ENCODE data around the gene SMTNL2.

SMTNL2 gene

GRCh38 chr17:4545217-4545951, 38.9 kb upstream of the SMTNL2 start:
- no peak for DNase-seq (ENCODE audit: low read depth)

- no peak for DNase-seq (ENCODE audit: low read depth)
Measured at GRCh38 chr17:4547118-4547906, 37.0 kb upstream of the SMTNL2 start.

- no peak for DNase-seq (ENCODE audit: low read depth)
Measured at GRCh38 chr17:4548061-4548461, 36.3 kb upstream of the SMTNL2 start.

- no peak for DNase-seq (ENCODE audit: low read depth)
Measured at GRCh38 chr17:4548721-4549531, 35.4 kb upstream of the SMTNL2 start.

GRCh38 chr17:4549781-4550533, 34.4 kb upstream of the SMTNL2 start:
- DNase-seq (ENCODE audit: low read depth), result no peak

DNA sequence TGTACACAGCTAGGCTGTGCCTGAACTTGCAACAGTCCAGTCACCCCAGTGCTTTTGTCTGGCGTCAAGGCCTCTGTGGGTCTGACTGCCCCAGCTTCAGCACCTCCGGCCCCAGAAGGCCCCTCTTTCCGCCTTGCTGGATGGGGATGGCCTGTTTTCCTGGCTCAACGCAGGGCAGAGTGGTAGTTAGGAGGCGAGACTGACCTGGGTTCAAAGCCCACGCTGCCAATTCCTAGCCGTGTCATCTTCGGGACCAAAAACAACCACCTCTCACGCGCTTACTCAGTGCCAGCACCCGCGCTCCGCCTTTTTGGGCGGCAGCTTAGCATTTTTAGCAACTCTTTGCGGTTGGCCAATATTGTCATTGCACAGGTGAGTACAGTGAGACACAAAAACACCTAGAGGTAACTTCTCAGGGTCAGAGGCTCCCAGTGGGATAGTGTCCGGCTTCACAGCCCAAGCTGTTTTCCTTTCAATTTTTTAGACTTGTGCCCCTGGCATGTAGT, 33.7 kb upstream of the SMTNL2 start:
- DNase-seq (ENCODE audit: low read depth), result no peak

- DNase-seq (ENCODE audit: low read depth), result no peak
Measured at GRCh38 chr17:4551141-4551540, 33.2 kb upstream of the SMTNL2 start.

- DNase-seq (ENCODE audit: low read depth), result no peak
Measured at GRCh38 chr17:4551796-4552525, 32.4 kb upstream of the SMTNL2 start.

DNA sequence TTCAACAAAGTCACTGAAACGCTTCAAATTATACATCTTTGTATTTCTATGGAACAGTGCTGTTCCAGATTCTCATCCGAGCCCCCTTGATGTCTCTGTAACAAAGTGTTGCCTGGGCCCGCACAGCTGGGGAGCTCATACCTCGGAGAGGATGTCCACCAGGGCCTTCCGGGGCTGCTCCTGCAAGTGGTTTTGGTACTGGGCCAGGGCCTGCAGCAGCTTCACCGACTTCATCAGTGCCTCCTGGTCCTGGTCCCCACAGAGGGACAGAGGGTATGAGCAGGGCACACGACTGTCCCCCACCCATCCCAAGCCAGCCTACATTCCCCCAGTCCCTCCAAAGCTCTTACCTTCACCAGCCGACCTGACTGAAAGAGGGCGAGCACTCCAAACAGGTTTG, 30.7 kb upstream of the SMTNL2 start:
- no peak for DNase-seq (ENCODE audit: low read depth)

DNA sequence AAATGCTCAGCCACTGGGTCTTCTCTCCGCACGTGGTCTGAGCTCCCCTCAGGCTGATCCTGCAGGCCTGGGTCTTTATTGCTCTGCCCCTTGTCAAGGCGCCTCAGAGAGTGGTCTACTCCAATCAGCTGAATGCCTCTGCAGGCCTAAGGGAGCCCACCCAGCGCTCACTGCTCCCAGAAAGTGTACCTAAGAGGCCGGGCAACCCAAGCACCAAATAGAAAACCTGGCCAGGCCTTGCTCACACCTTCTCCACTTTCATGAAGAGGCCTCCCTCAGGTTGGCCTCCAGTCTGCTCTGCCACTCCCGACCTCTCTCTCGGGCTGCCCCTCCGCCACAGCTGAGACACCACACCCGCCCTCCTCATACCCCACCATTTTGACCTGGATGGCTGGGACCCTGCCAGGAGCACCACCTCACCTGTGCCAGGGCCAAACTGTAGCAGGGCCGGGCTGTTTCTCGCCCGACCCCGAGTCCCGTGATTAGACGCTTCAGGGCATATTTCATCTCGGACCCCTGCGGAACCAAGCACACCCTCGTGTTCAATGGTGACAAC, 29.8 kb upstream of the SMTNL2 start:
- no peak for DNase-seq (ENCODE audit: low read depth)

- peak; percentile 96 for DNase-seq (ENCODE audit: low read depth)
Measured at GRCh38 chr17:4554997-4555799, 29.1 kb upstream of the SMTNL2 start, which contains the start of gene MYBBP1A. Gene MYBBP1A, minus strand, starts transcription at chr17:4555384. Its CDS starts 60 bp downstream, at chr17:4555324.

- no peak for DNase-seq (ENCODE audit: low read depth)
Measured at GRCh38 chr17:4555873-4556759, 28.2 kb upstream of the SMTNL2 start.

- no peak for DNase-seq (ENCODE audit: low read depth)
Measured at GRCh38 chr17:4556996-4557395, 27.3 kb upstream of the SMTNL2 start.

DNA sequence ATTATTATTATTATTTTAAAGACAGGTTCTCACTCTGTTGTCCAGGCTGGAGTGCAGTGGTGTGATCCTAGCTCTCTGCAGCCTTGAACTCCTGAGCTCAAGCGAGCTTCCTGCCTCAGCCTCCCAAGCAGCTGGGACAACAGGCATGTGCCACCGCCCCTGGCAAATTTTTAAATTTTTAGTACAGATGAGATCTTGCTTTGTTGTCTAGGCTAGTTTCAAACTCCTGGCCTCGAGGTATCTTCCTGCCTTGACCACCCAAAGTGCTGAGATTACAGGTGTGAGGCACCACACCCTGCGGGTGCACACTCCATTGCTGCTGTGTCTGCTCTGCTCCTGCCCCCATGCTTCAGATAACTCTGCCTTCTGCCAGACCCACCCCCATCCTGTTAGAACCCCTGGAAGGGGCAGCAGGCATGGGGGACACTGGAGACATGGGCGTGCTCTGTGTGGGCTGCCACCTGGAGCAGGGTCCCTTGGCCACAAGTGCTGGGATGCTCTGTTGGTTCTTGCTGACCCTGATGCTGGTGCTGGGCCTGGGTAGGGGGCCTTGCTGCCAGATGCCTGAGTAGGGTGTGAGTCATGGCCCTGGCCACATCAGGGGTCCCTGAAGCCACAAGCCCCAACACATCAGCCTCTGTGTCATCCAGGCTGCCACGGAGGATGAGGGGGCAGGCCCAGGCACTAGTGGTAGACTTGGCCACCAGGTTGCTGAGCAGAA, 26.5 kb upstream of the SMTNL2 start:
- DNase-seq (ENCODE audit: low read depth), result no peak

DNA sequence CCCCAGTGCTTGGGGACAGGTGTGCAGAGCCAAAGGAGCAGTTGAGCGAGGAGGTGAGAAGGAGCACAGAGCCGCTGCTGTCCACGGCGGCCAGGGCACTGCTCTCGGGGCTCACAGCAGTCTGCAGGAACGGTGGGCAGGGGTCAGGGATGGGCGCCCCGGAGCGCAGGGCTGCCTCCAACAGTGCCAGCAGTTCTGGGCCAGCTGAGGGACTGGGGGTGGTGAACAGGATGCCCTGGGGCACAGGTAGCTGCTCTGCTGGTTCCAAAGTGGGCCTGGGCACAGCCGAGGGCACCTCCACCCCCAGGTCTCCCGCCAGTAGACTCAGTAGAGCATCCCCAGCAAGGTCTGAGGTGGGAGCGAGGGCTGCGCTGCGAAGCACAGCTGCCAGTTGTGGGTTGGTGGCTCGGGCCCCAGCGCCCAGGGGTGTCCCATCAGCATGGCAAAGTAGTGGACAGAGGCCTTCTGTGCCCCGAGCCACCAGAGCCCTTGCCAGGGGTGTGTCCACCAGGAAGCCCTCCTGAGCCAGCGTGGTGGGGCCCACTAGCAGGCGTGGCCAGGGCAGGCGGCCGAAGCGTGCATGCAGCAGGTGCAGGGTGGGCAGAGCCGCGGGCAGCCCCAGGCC, 25.9 kb upstream of the SMTNL2 start:
- DNase-seq (ENCODE audit: low read depth), result no peak

DNA sequence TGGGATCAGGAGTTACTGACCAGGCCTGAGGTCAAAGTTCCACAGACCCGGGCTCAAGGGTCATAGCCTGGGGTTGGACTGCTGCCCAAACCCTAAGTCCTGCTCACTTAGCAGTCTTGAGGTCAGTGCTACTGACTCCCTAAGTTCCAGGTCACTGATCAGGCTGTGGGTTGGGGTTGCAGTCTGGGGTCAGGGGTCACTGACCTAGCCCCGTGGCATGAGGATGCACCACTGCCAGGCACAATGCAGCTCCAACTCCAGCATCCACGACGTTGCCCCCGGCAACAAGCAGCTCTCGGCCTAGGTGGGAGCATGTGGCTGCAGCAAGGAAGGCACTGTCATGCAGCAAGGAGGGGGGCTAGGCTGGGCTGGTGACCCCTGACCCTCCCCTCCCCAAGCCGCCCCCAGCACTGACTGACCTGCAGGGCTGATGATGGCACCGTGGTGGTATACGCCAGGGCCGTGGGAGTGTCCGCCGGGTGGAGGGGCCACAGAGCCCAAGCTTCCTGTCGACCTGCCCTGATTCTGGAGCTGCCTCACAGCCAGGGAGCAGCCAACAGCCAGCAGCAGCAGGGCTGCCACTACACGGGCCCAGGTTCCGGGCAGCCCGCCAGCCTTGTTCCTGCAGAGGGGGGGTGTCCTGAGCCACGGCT, 25.1 kb upstream of the SMTNL2 start:
- DNase-seq (ENCODE audit: low read depth), result no peak

DNA sequence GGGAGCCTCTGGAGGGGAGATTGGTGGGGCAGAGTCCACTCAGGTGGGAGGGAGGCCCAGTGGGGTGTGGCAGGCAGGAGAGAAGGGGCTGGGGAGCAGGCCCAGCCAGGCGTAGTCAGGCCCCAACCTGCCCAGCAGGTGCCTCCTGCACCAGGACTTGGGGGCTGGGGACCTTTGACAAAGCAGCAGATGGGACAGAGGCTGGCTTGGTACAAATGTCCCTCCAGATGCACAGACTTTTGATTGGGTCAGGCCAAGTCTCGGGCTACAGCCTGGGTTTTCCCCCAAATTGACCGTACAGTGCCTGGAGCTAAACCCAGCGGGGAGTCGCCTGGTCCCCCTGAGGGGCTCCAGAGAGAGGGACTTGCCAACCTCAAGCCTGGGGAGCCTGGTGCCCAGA, 24.4 kb upstream of the SMTNL2 start:
- no peak for DNase-seq (ENCODE audit: low read depth)
